ENCODE measurements around the gene TRIM17. TPM values are rescaled to one million over a fixed set of nuclear protein-coding genes. Genes with fewer than 3 reads are reported as not detected.

The TRIM17 gene
- total and polyA plus RNA-seq, 9 of the 15 experiments (the other 6 are each of a cell fraction or from before 2014, with no cell fraction given) = not detected

- TF ChIP-seq ZNF444 (CRISPR knock-in tag; IDR thresholded peaks at IDR 0.05) (no peak), DDX20 (tag; IDR thresholded peaks at IDR 0.05; ENCODE audit: low read depth) (no peak), ZNF583 (CRISPR knock-in tag; IDR thresholded peaks at IDR 0.05) (no peak), CEBPG (CRISPR knock-in tag; IDR thresholded peaks at IDR 0.05) (peak; percentile 7), CEBPG (tag; conservative IDR thresholded peaks at IDR 0.05 in 1 of 2, IDR thresholded peaks at IDR 0.05 in 1 of 2) (no peak), ZBTB8A (IDR thresholded peaks at IDR 0.05; ENCODE audit: partially characterized antibody) (no peak), GTF3C2 (IDR thresholded peaks at IDR 0.05; ENCODE audit: borderline replicate concordance, extremely low read depth, insufficient read length) (no peak), ARID4B (CRISPR knock-in tag; IDR thresholded peaks at IDR 0.05) (peak; percentile 96), MAFG (tag; conservative IDR thresholded peaks at IDR 0.05) (no peak), ILK (tag; IDR thresholded peaks at IDR 0.05; ENCODE audit: borderline replicate concordance, low read depth) (no peak), RAD21 (CRISPR knock-in tag; conservative IDR thresholded peaks at IDR 0.05 in 1 of 2, IDR thresholded peaks at IDR 0.05 in 1 of 2) (peak; percentile 61 to 72), TFE3 (CRISPR knock-in tag; IDR thresholded peaks at IDR 0.05) (peak; percentile 49), ZNF174 (CRISPR knock-in tag; IDR thresholded peaks at IDR 0.05) (no peak), ZFX (CRISPR knock-in tag; IDR thresholded peaks at IDR 0.05) (peak; percentile 96), PHTF2 (CRISPR knock-in tag; IDR thresholded peaks at IDR 0.05) (no peak), ZNF134 (CRISPR knock-in tag; conservative IDR thresholded peaks at IDR 0.05) (no peak)
These were observed 40.9 kb upstream of the TRIM17 start (continued) for GRCh38 chr1:228457396-228458176.

Data from K562 (cell line).